Lower leg skin (tissue), 3 donors: ENCODE data around the gene DDX1.

Experiments used
- CTCF ChIP-seq, 3 donors: fragments of 450-650 bp; IDR thresholded peaks; one replicate each; pipeline ENCODE4 v1.5.1; 2016; ENCODE audit warnings: antibody characterized with exemption in 3 of 3, mild to moderate bottlenecking in 3 of 3, moderate library complexity in 2 of 3
- POLR2A ChIP-seq, 2 donors: fragments of 450-650 bp; IDR thresholded peaks; one replicate each; pipeline ENCODE4 v1.6.1; 2016 to 2017; ENCODE audit warnings: antibody characterized with exemption in 2 of 2, mild to moderate bottlenecking in 1 of 2, moderate library complexity in 1 of 2

- TF ChIP-seq POLR2A (IDR thresholded peaks at IDR 0.05) (no peak), CTCF (IDR thresholded peaks at IDR 0.05) (no peak)
These were observed 53.6 kb downstream of the DDX1 start for GRCh38 chr2:15645300-15645699.
